SK-N-MC (cell line): ENCODE data around the gene SATL1.

Experiments used
- DNase-seq: peaks from one replicate; pipeline ENCODE4 v3.0.0-alpha.2; 2011; ENCODE audit warnings: low read depth, low spot score
- H3K27ac ChIP-seq: fragments of 200-600 bp; sonication (generic); 2 replicates; pipeline ENCODE4 v1.5.1; 2016; ENCODE audit warnings: mixed run types
- H3K36me3 ChIP-seq: fragments of 200-600 bp; sonication (generic); 2 replicates; pipeline ENCODE4 v1.6.1; 2017; ENCODE audit warnings: antibody characterized with exemption, low read length, mixed read lengths; ENCODE audit not compliant: insufficient read depth
- H3K4me3 ChIP-seq: fragments of 200-600 bp; sonication (generic); 2 replicates; pipeline ENCODE4 v1.5.1; 2016
- H3K9ac ChIP-seq: fragments of 200-600 bp; sonication (generic); 2 replicates; pipeline ENCODE4 v1.8.0; 2017; ENCODE audit warnings: mixed run types, mixed read lengths; ENCODE audit not compliant: insufficient read length
- H3K9me3 ChIP-seq: fragments of 200-600 bp; sonication (generic); 2 replicates; pipeline ENCODE4 v1.6.1; 2017; ENCODE audit warnings: low read depth, mild to moderate bottlenecking, antibody characterized with exemption, low read length, moderate library complexity, mixed read lengths
- EZH2 ChIP-seq: fragments of 200-600 bp; sonication (generic); IDR thresholded peaks from one replicate; pipeline ENCODE4 v1.6.1; 2017; ENCODE audit warnings: antibody characterized with exemption
- FOXP2 ChIP-seq: optimal IDR thresholded peaks from 2 replicates; pipeline ENCODE3; 2011; ENCODE audit warnings: mild to moderate bottlenecking, moderate library complexity; ENCODE audit not compliant: insufficient read depth; ENCODE audit errors: extremely low read length, control extremely low read depth
- POLR2AphosphoS5 ChIP-seq: IDR thresholded peaks from 2 replicates; pipeline ENCODE4 v1.6.1; 2012; ENCODE audit warnings: mild to moderate bottlenecking, low read depth, low read length, borderline replicate concordance

SATL1 gene

DNA sequence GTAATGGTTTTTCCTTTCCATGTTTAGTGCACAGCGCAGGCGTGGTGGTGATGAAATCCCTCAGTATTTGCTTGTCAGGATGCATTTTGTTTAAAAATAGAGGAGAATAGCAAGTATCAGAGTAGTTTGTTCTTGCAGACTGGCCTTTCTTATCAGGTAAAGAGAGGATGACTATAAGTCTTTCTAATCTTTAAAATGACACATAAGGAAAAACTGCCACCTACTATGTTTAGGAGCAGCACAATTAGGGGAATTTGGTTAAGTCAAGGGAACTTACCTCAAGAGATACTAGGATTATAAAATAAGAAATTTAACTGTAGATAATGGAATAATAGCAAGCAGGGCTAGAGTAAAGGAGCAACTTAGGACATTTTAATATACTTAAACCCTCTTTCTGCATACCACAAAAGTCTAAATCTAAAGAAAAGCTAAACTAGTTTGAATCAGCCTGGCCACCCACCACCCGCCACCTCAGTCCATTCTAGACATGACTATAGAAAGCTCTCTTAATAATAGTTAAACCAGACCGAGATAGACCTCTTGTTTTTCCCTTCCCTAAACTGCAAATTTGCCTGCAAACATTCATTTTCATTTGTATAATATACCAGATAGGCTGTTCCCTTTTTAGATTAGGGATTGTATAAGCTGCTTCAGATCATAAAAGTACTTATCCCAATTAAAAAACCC lies 177.9 kb downstream of the SATL1 start:
- Histone ChIP-seq H3K9ac (no peak overlapping the region), H3K9me3 (no peaks in the 10 kb centered on the region), H3K27ac (no peak overlapping the region), H3K4me3 (no peak overlapping the region), H3K36me3 (no peaks in the 10 kb centered on the region)
- TF ChIP-seq EZH2: no peak
- no peak for TF ChIP-seq POLR2AphosphoS5
- TF ChIP-seq FOXP2: no peak
- DNase-seq: no peak

DNA sequence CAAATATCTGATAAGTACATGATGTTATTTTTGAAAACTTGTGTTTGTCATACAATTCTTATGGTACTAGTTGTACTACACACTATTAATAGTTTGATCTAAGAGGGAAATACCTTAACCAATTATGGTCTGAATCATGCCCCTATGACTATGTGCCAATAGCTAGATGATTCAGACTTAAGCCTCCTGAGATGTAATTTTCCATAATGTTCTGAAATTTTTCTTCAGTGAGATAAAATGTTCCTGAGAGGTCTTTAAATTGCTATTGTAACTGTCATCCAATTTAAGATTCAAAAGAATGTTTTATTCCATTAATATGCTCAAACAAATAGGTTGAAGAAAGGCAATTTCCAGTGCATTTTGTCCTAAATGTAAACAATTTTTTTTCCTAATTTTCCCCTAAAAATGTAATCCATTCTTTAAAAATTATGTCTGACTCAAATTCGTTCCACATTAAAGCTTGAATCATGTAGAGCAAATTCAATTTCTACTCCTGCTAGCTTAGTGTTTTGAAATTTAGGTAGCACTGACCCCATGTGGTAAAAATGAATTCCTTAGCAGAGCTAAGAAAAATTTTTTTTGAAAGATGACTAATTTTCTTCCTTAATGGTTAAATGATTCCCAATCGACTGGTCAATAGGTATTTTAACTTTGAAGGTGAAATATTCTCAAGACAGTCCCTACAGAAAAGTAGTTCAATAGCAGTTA lies 190.8 kb downstream of the SATL1 start:
- no peak overlapping the region for H3K9ac ChIP-seq
- no peaks in the 10 kb centered on the region for H3K36me3 ChIP-seq
- DNase-seq: no peak
- no peaks in the 10 kb centered on the region for H3K9me3 ChIP-seq
- no peak overlapping the region for H3K4me3 ChIP-seq
- no peak overlapping the region for H3K27ac ChIP-seq
- TF ChIP-seq POLR2AphosphoS5 (no peak), EZH2 (no peak), FOXP2 (no peak)

- Histone ChIP-seq H3K9ac (no peak overlapping the region), H3K36me3 (no peaks in the 10 kb centered on the region), H3K27ac (no peak overlapping the region), H3K9me3 (no peaks in the 10 kb centered on the region), H3K4me3 (no peak overlapping the region)
- DNase-seq: no peak
- TF ChIP-seq POLR2AphosphoS5 (no peak), EZH2 (no peak), FOXP2 (no peak)
Measured at GRCh38 chrX:85052205-85052604, 191.4 kb downstream of the SATL1 start.

DNA sequence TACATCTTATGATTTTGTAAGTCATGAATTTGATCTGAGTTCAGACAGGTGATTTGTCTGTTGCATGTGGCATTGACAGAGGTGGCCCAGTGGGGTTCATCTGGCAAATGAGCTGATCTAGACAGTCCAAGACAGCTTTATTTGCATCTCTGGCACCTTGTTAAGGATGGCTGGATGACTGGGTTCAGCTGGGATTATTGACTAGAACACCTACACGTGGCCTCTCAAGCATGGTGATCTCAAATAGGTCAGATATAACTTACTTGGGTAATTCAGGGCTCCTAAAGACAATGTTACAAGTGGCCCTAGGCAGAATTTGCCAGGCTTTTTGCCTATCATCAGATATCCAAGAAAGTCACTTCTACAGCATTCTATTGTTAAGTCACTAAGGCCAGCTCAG lies 192.0 kb downstream of the SATL1 start:
- no peak for TF ChIP-seq FOXP2
- Histone ChIP-seq H3K9ac (no peak overlapping the region), H3K36me3 (no peaks in the 10 kb centered on the region), H3K9me3 (no peaks in the 10 kb centered on the region), H3K4me3 (no peak overlapping the region), H3K27ac (no peak overlapping the region)
- no peak for DNase-seq
